ENCODE data around the gene KRT38. TPM values are rescaled to one million over a fixed set of nuclear protein-coding genes. Genes with fewer than 3 reads are reported as not detected.

Gene KRT38
- total and polyA plus RNA-seq, 4 donors = not detected

- Histone ChIP-seq H3K4me3 (no peak overlapping the region), H3K9ac (ENCODE audit: insufficient read depth in 1 of 2, low read length in 2 of 2) (no peak overlapping the region), H3K27me3 (ENCODE audit: control insufficient read depth in 3 of 3, insufficient read depth in 3 of 3, low read length in 2 of 3) (no peaks in the 10 kb centered on the region), H3K4me1 (ENCODE audit: control insufficient read depth in 5 of 5, insufficient read depth in 5 of 5, low read length in 5 of 5) (peaks cover 0 to 3% (median 0%) of the 10 kb centered on the region in 5 donors), H3K9me3 (ENCODE audit: control insufficient read depth in 4 of 4, insufficient read depth in 3 of 4, low read length in 3 of 4) (no peaks in the 10 kb centered on the region), H3K27ac (ENCODE audit: low read depth in 1 of 2, low read length in 1 of 2) (no peak overlapping the region), H3K36me3 (ENCODE audit: control insufficient read depth in 4 of 4, insufficient read depth in 4 of 4, low read length in 4 of 4) (no peaks in the 10 kb centered on the region)
- DNase-seq (no peak), ATAC-seq (ENCODE audit: insufficient read depth, low FRiP score) (no peak)
- WGBS, 2 donors = 53 to 54% methylated on average over 4 of the region's 4 CpGs
- no peak for TF ChIP-seq CTCF (IDR thresholded peaks at IDR 0.05; ENCODE audit: control extremely low read depth, extremely low read depth)
Measured at GRCh38 chr17:41452281-41452680, 11.5 kb upstream of the KRT38 start.

- TF ChIP-seq CTCF (IDR thresholded peaks at IDR 0.05; ENCODE audit: control extremely low read depth, extremely low read depth) = no peak
- Histone ChIP-seq H3K9me3 (ENCODE audit: control insufficient read depth in 4 of 4, insufficient read depth in 3 of 4, low read length in 3 of 4) (no peaks in the 10 kb centered on the region), H3K4me1 (ENCODE audit: control insufficient read depth in 5 of 5, insufficient read depth in 5 of 5, low read length in 5 of 5) (peaks cover 0 to 3% (median 0%) of the 10 kb centered on the region in 5 donors), H3K27ac (ENCODE audit: low read depth in 1 of 2, low read length in 1 of 2) (no peak overlapping the region), H3K9ac (ENCODE audit: insufficient read depth in 1 of 2, low read length in 2 of 2) (no peak overlapping the region), H3K4me3 (no peak overlapping the region), H3K27me3 (ENCODE audit: control insufficient read depth in 3 of 3, insufficient read depth in 3 of 3, low read length in 2 of 3) (no peaks in the 10 kb centered on the region), H3K36me3 (ENCODE audit: control insufficient read depth in 4 of 4, insufficient read depth in 4 of 4, low read length in 4 of 4) (no peaks in the 10 kb centered on the region)
- 75 to 80% methylated on average over 2 of the region's 2 CpGs for WGBS, 2 donors
- no peak for DNase-seq
- no peak for ATAC-seq (ENCODE audit: insufficient read depth, low FRiP score)
Measured at GRCh38 chr17:41451154-41451728, 10.5 kb upstream of the KRT38 start.

GRCh38 chr17:41449008-41449407 is 8.2 kb upstream of the KRT38 start:
- no peaks in the 10 kb centered on the region for H3K27me3 ChIP-seq (ENCODE audit: control insufficient read depth in 3 of 3, insufficient read depth in 3 of 3, low read length in 2 of 3)
- TF ChIP-seq CTCF (IDR thresholded peaks at IDR 0.05; ENCODE audit: control extremely low read depth, extremely low read depth) = no peak
- no peak overlapping the region for H3K4me3 ChIP-seq
- ATAC-seq (ENCODE audit: insufficient read depth, low FRiP score) (no peak), DNase-seq (no peak)
- H3K9ac ChIP-seq (ENCODE audit: insufficient read depth in 1 of 2, low read length in 2 of 2) = no peak overlapping the region
- H3K27ac ChIP-seq (ENCODE audit: low read depth in 1 of 2, low read length in 1 of 2) = no peak overlapping the region
- H3K36me3 ChIP-seq (ENCODE audit: control insufficient read depth in 4 of 4, insufficient read depth in 4 of 4, low read length in 4 of 4) = no peaks in the 10 kb centered on the region
- WGBS, 2 donors = 81 to 86% methylated on average over 6 of the region's 6 CpGs
- H3K4me1 ChIP-seq (ENCODE audit: control insufficient read depth in 5 of 5, insufficient read depth in 5 of 5, low read length in 5 of 5) = peaks cover 0 to 3% (median 0%) of the 10 kb centered on the region in 5 donors
- no peaks in the 10 kb centered on the region for H3K9me3 ChIP-seq (ENCODE audit: control insufficient read depth in 4 of 4, insufficient read depth in 3 of 4, low read length in 3 of 4)

GRCh38 chr17:41448506-41448905 is 7.7 kb upstream of the KRT38 start:
- DNase-seq (no peak), ATAC-seq (ENCODE audit: insufficient read depth, low FRiP score) (no peak)
- Histone ChIP-seq H3K27ac (ENCODE audit: low read depth in 1 of 2, low read length in 1 of 2) (no peak overlapping the region), H3K27me3 (ENCODE audit: control insufficient read depth in 3 of 3, insufficient read depth in 3 of 3, low read length in 2 of 3) (no peaks in the 10 kb centered on the region), H3K9me3 (ENCODE audit: control insufficient read depth in 4 of 4, insufficient read depth in 3 of 4, low read length in 3 of 4) (no peaks in the 10 kb centered on the region), H3K9ac (ENCODE audit: insufficient read depth in 1 of 2, low read length in 2 of 2) (no peak overlapping the region), H3K4me3 (no peak overlapping the region), H3K36me3 (ENCODE audit: control insufficient read depth in 4 of 4, insufficient read depth in 4 of 4, low read length in 4 of 4) (no peaks in the 10 kb centered on the region), H3K4me1 (ENCODE audit: control insufficient read depth in 5 of 5, insufficient read depth in 5 of 5, low read length in 5 of 5) (peaks cover 0 to 3% (median 0%) of the 10 kb centered on the region in 5 donors)
- 38 to 40% methylated on average over 2 of the region's 2 CpGs for WGBS, 2 donors
- no peak for TF ChIP-seq CTCF (IDR thresholded peaks at IDR 0.05; ENCODE audit: control extremely low read depth, extremely low read depth)

All from lung (tissue), 12 donors.